HepG2 (cell line): ENCODE measurements around the gene NEUROD6.

Experiments
- EP300 ChIP-seq, 3 experiments: sonication (generic) in 1 of 3; formaldehyde crosslinking in 1 of 3; IDR thresholded peaks; 2 replicates each; pipeline versions ENCODE4 v1.5.1 to v1.6.1; 2011 to 2020; ENCODE audit warnings: low read depth in 2 of 3, low read length in 2 of 3, borderline replicate concordance in 1 of 3, improper control_type of control experiment in 1 of 3, mild to moderate bottlenecking in 1 of 3, missing genetic modification reagents in 1 of 3, moderate library complexity in 1 of 3
- FOXK2 ChIP-seq: fragments of 450-650 bp; IDR thresholded peaks from 2 replicates; pipeline ENCODE4 v1.6.1; 2016
- GABPB1 ChIP-seq: IDR thresholded peaks from 2 replicates; pipeline ENCODE4 v1.6.1; 2016; ENCODE audit warnings: mild to moderate bottlenecking, missing genetic modification reagents, moderate library complexity, missing compliant biosample characterization
- NR1H2 ChIP-seq: sonication (generic); formaldehyde crosslinking; IDR thresholded peaks from 2 replicates; pipeline ENCODE4 v1.8.1; 2022; ENCODE audit warnings: low read depth, missing genetic modification reagents, borderline replicate concordance
- POLR2A ChIP-seq, 2 experiments: IDR thresholded peaks; 2 replicates each; pipeline ENCODE4 v1.6.1; 2011; ENCODE audit warnings: low read depth in 2 of 2, low read length in 2 of 2, mild to moderate bottlenecking in 1 of 2, moderate library complexity in 1 of 2; ENCODE audit not compliant: insufficient read depth in 1 of 2
- TBL1XR1 ChIP-seq: fragments of 150-350 bp; IDR thresholded peaks from 2 replicates; pipeline ENCODE4 v1.6.1; 2014; ENCODE audit warnings: borderline replicate concordance, low read length; ENCODE audit not compliant: partially characterized antibody
- TCF7L2 ChIP-seq: IDR thresholded peaks from 2 replicates; pipeline ENCODE4 v1.6.1; 2011; ENCODE audit warnings: mild to moderate bottlenecking, low read depth, low read length, moderate library complexity

- TF ChIP-seq TCF7L2 (no peak), NR1H2 (CRISPR knock-in tag) (no peak), POLR2A (IDR thresholded peaks at IDR 0.05; ENCODE audit: insufficient read depth in 1 of 2, low read depth in 2 of 2, low read length in 2 of 2) (no peak), FOXK2 (no peak), EP300 (IDR thresholded peaks at IDR 0.05; ENCODE audit: low read depth in 2 of 2, low read length in 2 of 2) (no peak), EP300 (CRISPR knock-in tag; IDR thresholded peaks at IDR 0.05; ENCODE audit: borderline replicate concordance) (no peak), TBL1XR1 (no peak), GABPB1 (CRISPR knock-in tag) (no peak)
Measured at GRCh38 chr7:31320675-31321074, 19.9 kb downstream of the NEUROD6 start.
